Retinal pigment epithelial cell (primary cell): ENCODE results near the gene CNR2.

Experiments
- DNase-seq: peaks from one replicate; pipeline ENCODE4 v3.0.0-alpha.2; 2010; ENCODE audit warnings: low read depth
- H3K4me3 ChIP-seq: 2 replicates; pipeline ENCODE4 v1.5.1; 2011; ENCODE audit warnings: mild to moderate bottlenecking, low read length, control low read depth, moderate library complexity
- TF ChIP-seq, protein P1 (sequence below): conservative IDR thresholded peaks from 2 replicates; pipeline ENCODE4 v1.5.1; 2011; ENCODE audit warnings: low read depth, low read length, control low read depth, inconsistent platforms

The CNR2 gene

DNA sequence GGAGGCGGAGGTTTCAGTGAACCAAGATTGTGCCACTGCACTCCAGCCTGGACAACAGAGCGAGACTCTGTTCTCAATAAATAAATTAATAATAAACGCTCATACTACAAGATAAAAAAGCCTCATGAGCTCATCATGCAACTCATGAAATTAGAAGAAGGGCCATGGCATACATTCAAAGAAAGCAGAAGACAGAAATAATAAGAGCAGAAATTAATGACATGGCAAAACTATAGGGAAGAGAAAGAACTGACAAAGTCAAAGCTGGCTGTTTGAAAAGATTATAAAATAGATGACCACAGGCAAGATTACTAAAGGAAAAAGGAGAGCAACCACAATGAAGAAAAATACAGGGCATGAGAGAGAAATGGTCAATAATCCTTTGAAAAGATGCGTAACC, 30.4 kb downstream of the CNR2 start:
- H3K4me3 ChIP-seq: no peak overlapping the region
- TF ChIP-seq, protein P1, sequence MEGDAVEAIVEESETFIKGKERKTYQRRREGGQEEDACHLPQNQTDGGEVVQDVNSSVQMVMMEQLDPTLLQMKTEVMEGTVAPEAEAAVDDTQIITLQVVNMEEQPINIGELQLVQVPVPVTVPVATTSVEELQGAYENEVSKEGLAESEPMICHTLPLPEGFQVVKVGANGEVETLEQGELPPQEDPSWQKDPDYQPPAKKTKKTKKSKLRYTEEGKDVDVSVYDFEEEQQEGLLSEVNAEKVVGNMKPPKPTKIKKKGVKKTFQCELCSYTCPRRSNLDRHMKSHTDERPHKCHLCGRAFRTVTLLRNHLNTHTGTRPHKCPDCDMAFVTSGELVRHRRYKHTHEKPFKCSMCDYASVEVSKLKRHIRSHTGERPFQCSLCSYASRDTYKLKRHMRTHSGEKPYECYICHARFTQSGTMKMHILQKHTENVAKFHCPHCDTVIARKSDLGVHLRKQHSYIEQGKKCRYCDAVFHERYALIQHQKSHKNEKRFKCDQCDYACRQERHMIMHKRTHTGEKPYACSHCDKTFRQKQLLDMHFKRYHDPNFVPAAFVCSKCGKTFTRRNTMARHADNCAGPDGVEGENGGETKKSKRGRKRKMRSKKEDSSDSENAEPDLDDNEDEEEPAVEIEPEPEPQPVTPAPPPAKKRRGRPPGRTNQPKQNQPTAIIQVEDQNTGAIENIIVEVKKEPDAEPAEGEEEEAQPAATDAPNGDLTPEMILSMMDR: no peak
- DNase-seq: no peak

DNA sequence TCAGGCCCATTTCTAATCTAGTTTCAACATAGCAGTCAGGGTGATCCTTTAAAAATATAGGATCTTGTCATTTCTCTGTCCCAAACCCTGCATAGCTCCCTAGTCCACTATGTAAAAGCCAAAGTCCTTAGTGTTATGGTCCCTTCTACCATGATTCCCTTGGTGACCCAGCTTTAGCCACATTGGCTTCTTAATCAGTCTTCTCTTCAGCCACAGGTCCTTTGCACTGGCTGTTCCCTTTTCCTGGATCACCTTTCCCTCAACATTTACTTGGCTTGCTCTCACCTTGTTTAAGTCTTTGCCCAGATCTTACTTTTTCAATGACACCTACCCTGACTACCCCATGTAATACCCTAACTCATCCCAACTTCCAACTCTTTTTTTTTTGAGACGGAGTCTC, 33.4 kb downstream of the CNR2 start:
- DNase-seq: no peak
- H3K4me3 ChIP-seq: no peak overlapping the region
- TF ChIP-seq, protein P1: no peak

DNA sequence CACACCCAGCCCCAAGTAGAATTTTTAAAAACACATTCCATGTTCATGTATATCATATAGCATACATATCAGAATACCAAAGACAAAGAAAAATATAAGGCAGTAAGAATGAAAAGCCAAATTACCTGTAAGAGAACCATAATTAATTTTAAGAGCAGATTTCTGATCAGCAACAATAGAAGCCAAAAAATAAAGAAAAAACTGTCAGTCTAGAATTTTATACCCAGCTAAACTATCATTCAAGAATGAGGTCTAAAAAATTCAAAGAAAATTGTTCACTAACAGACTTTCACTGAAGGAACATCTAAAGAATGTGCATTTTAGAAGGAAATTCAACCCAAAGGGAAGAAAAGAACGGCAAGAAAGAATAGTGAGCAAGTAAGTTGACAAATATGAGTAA, 34.5 kb downstream of the CNR2 start:
- TF ChIP-seq, protein P1: no peak
- no peak for DNase-seq
- no peak overlapping the region for H3K4me3 ChIP-seq

DNA sequence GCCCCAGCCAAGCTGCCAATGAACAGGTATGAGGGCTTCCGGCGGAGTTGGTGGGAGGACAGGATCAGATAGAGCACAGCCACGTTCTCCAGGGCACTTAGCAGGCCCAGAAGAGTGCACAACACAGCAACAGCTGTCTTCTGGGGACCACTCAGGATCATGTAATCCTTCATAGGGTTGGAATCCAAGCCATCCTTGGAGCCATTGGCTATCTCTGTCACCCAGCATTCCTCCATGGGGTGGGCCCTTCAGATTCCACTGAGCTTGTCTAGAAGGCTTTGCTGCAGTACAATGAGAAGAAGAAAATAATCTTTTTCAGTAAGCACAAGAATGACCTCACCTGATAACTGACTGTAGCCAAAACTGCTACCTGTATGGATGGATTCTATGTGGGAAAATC, 37.8 kb downstream of the CNR2 start:
- no peak for DNase-seq
- no peak overlapping the region for H3K4me3 ChIP-seq
- TF ChIP-seq, protein P1: no peak

GRCh38 chr1:23872421-23872820, 40.7 kb downstream of the CNR2 start:
- TF ChIP-seq, protein P1: no peak
- no peak for DNase-seq
- H3K4me3 ChIP-seq: no peak overlapping the region

- TF ChIP-seq, protein P1: no peak
- no peak for DNase-seq
- peak overlapping the region; percentile 74 for H3K4me3 ChIP-seq
Measured at GRCh38 chr1:23869051-23869450, 44.1 kb downstream of the CNR2 start.

DNA sequence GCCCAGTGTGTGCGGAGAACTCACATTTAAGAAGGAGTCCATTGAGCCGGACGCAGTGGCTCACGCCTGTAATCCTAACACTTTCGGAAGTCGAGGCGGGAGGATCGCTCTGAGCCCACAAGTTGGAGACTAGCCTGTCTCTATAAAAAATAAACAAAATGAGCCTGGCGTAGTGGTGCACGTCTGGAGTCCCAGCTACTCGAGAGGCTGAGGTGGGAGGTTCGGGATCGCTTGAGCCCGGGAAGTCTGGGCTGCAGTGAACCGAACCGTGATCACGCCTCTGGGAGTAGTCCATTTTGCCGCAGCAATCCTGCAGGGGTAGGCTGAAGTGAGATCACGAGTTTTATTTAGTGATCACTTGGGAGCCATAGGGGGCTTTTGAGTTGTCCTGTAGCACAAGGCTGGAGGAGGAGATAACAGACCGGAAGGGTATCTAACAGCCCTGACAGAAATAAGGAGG, 44.6 kb downstream of the CNR2 start:
- DNase-seq: no peak
- TF ChIP-seq, protein P1: no peak
- peak overlapping the region; percentile 74 for H3K4me3 ChIP-seq
